NCI-H82 treated with DMSO at 0.1 percent for 48 hours (cell line): ENCODE measurements around the gene BRF1.

ENCODE experiments used
- DNase-seq: peaks from one replicate; lab custom pipeline; 2025; ENCODE audit not compliant: unreplicated experiment; lab: John Stamatoyannopoulos, UW

The BRF1 gene

DNA sequence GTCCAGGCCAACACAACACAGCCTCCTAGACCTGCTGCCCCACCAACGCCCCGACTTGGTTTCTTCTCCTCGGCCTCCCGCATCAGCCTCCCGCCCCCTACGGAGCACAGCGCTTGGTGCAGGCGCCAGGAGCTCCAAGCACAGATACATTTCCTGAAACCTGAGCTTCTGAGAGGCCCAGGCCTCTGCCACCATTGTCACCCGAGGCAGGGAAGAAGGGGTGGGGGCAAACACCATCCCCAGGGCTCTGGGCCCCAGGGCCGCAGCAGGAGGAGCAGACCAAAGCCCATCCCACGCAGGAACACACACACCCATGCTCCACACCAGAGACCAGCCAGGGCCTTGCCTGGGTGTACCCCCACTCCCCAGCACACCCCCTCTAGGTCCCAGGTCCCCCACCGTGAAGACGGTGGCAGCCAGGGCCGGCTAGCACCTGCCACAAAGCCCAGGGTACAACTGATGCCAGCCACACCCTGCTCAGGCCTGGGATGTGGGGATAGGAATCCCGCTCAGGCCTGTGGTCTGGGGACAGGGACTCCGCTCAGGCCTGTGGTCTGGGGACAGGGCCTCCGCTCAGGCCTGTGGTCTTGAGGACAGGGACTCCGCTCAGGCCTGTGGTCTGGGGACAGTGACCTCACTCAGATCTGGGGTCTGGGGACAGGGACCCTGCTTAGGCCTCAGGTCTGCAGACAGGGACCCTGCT, 137.6 kb downstream of the BRF1 start:
- DNase-seq, result no peak

GRCh38 chr14:105162669-105162979, 138.2 kb downstream of the BRF1 start:
- no peak for DNase-seq

GRCh38 chr14:105161964-105162668, 138.7 kb downstream of the BRF1 start:
- DNase-seq, result no peak

- no peak for DNase-seq
These were observed 139.5 kb downstream of the BRF1 start for GRCh38 chr14:105161309-105161708.

GRCh38 chr14:105160776-105161175, 140.0 kb downstream of the BRF1 start:
- DNase-seq, result no peak

DNA sequence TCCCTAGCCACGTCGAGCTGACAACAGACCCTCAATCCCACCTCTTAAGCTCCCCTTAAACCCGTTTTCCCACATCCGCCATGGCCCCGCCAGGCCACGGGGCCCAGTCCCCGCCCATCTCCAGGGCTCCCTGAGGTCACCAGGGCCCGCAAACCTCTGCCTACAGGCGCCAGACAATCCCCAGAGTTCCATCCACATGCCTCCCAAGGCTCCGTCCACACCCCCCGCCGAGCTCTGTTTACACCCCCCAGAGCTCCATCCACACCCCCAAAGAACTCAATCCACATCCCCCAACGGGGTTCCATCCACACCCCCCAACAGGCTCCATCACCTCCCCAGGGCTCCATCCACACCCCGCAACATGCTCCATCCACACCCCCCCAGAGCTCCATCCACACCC, 141.5 kb downstream of the BRF1 start:
- no peak for DNase-seq
